GM23248 (cell line): ENCODE measurements around the gene MYADM.
"Not testable (repeated sequence)": the region's sequence is repeated elsewhere in the genome, so short reads cannot be mapped to it uniquely, and the experiment has no call there.

Experiments used
- EZH2 ChIP-seq: fragments of 200-600 bp; sonication (generic); IDR thresholded peaks from 2 replicates; pipeline ENCODE4 v1.6.1; 2018; ENCODE audit warnings: antibody characterized with exemption, mild to moderate bottlenecking; ENCODE audit not compliant: insufficient read depth, poor library complexity, severe bottlenecking
- EZH2phosphoT487 ChIP-seq: fragments of 200-600 bp; sonication (generic); IDR thresholded peaks from 2 replicates; pipeline ENCODE4 v1.6.1; 2018; ENCODE audit warnings: antibody characterized with exemption, moderate library complexity, mild to moderate bottlenecking, low read depth; ENCODE audit not compliant: insufficient read depth

- TF ChIP-seq EZH2phosphoT487, EZH2: not testable (repeated sequence)
These were observed 27.4 kb upstream of the MYADM start for GRCh38 chr19:53840241-53840640.
